GM18861 (cell line): ENCODE data around the gene NECAB2.

Experiments used
- ATAC-seq: cut with Tn5 transposase; IDR thresholded peaks from one replicate; pipeline ENCODE4 v1.9.1; 2021; ENCODE audit not compliant: unreplicated experiment

The NECAB2 gene

DNA sequence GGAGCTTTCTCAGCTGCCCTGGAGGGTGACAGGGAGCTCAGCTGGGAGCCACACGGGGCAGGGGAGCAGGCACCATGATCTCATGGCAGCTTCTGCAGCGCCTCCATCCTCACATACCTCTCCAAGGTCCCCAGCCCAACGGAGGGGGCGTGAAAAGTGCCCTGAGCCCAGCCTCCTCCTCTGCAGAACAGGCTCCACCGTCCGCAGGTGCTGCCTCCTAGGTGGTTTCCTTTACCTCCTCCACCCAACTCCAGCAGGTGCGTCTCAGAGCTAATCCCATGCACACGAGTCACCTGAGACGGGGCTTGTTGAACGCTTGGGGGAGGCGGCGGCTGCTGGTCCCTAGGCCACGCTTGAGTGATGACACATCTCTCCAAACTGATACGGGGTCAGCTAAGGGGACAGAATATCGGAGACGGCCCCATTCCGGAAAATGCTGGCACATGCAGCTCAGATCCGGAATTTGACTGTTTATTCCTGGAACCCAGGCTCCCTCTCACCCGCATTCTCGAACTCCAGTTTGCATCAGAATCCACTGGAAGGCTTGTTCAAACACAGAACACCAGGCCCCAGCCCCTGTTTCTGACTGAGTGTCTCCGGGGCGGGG is 74.9 kb downstream of the NECAB2 start:
- no peak for ATAC-seq

DNA sequence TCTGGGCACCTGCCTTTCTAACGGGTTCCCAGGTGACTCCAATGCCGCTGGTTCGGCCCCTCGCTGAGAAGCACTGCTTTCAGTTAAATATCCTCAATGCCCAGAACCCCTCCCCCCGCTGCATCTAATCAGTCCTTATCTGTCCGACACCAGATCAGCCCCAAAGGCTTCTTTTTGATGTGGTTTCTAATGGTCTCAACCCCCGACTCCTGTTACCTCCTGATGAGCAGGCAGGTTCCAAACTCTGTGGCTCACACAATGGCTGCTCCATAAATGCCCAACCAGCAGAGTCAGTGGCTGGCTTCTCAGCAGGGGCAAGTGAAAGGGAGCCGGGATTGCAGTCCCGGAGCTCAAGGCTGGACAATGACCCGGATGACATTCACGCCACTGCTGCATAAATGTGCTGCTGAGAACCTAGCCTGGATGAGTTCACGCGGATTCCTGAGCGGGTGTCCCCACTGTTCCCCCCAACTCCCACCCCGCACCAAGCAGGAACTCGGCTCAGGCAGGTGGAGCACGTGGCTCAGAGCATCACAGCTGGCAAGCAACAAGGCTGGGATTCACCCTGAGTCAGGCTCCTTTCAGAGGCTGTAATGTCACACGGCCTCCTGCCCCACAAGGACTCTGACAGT is 75.6 kb downstream of the NECAB2 start:
- no peak for ATAC-seq

- ATAC-seq: no peak
Observed at GRCh38 chr16:84044118-84044488, 76.1 kb downstream of the NECAB2 start.

DNA sequence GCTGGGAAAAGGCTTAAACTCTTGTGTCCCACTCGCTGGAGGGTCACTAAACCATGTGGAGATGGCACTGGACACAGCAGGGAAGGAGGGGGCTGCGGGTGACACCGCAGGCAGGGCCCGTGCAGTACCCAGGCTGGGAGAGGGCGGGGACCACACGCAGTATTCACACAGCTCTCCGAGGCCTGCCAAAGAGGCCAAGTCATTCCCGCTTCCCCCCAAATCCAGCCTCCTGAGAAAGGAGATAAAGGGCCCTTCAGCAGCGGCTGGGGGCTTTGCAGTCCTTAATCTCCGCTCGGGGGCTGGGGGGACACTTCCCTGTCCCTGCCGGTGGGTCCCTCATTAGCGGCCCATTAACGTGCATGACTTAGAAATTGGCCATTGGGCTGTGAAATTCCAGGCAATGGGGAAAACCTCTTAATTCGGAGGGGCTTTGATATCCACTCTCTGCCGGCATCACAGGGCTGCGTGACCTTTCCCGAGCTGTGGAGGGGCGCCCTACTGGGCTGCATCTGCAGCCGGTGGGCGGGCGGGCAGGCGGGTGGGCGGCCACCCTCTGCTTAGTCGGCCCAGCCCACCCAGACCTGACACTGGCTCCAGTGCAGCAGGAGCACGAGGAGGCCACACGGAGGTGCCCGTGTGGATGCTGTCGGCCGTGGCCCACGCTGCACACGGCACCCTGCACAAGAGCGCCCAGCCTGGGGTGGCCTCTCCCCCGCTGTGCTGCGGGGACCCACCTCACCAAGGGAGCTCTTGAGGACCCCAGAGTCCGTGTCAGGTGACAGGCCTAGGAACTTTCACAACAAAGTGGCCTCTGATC is 77.2 kb downstream of the NECAB2 start:
- ATAC-seq: no peak

DNA sequence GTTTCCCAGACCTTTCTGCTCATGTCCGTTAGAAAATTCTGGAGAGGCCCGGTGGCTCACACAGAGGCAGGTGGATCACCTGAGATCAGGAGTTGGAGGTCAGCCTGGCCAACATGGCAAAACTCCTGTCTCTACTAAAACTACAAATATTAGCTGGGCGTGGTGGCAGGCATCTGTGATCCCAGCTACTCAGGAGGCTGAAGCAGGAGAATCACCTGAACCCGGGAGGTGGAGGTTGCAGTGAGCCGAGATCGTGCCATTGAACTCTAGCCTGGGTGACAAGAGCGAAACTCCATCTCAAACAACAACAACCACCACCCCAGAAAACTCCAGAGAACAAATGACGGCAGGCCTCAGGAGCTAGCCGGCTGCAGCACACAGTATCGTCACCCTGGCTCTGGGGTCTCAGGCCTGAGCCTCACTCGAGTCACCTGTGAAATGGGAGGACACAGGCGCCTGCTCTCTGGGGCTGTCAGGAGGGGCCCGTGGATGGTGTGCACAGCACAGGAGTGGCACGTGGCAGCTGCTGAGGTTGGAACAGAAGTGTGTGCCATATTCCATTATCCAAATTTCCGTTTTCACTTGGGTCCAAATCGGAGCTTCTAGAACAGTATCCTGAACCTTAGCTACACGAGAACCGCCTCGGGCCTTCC is 77.9 kb downstream of the NECAB2 start:
- ATAC-seq: no peak

GRCh38 chr16:84047206-84047605 is 79.2 kb downstream of the NECAB2 start:
- no peak for ATAC-seq

- ATAC-seq: no peak
Observed at GRCh38 chr16:84047626-84048025, 79.6 kb downstream of the NECAB2 start.

GRCh38 chr16:84048270-84048669 is 80.2 kb downstream of the NECAB2 start:
- no peak for ATAC-seq

GRCh38 chr16:84048871-84049270 is 80.8 kb downstream of the NECAB2 start:
- ATAC-seq: no peak

DNA sequence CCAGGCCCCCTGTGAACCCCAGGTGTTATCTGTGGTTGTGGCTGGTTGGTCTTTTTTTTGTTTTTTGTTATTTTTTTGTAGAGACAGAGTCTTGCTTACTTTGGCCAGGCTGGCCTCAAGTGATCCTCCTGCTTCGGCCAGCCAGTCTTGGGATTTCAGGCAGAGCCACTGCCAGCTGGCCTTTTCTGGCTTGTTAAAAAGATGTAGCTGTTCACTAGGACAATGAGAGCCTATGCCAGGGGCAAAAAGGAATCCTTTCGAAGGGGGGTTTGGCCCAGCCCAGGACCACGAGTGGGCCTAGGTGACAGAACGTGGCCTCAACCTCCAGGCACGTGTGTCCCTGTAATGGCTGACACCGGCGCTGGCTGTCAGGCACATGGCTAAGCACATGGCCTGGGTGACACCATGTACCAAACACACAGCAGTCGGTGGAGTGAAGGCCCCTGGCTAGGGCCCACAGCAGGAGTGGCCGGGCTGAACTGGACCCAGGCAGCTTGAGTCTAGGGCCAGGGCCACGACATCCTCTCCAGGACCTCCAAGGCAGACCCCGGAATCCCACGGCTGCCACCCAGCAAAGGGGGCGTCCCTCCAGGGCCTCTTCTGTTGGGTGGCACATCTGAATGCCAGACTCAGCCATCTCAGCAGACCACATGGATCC is 81.5 kb downstream of the NECAB2 start:
- no peak for ATAC-seq

GRCh38 chr16:84050316-84050715 is 82.3 kb downstream of the NECAB2 start:
- no peak for ATAC-seq

GRCh38 chr16:84052071-84052622 is 84.1 kb downstream of the NECAB2 start:
- ATAC-seq: no peak
